Neuron (in vitro differentiated cells): ENCODE measurements around the gene TOMM7.
"Not testable (repeated sequence)": the region's sequence is repeated elsewhere in the genome, so short reads cannot be mapped to it uniquely, and the experiment has no call there.

Experiments
- H2AFZ ChIP-seq: one replicate; pipeline ENCODE4 v1.6.1; 2013; ENCODE audit warnings: low read depth, mild to moderate bottlenecking, inconsistent platforms, low read length, moderate library complexity
- H3K27me3 ChIP-seq: one replicate; pipeline ENCODE4 v1.6.1; 2013; ENCODE audit warnings: low read length; ENCODE audit not compliant: insufficient read depth
- H3K36me3 ChIP-seq: one replicate; pipeline ENCODE4 v1.6.1; 2013; ENCODE audit warnings: low read length; ENCODE audit not compliant: insufficient read depth
- H3K4me1 ChIP-seq: one replicate; pipeline ENCODE4 v1.6.1; 2013; ENCODE audit warnings: low read length; ENCODE audit not compliant: insufficient read depth
- H3K4me3 ChIP-seq: 2 replicates; pipeline ENCODE4 v1.5.1; 2013; ENCODE audit warnings: mild to moderate bottlenecking, low read length, moderate library complexity
- H3K9me3 ChIP-seq: one replicate; pipeline ENCODE4 v1.6.1; 2013; ENCODE audit warnings: low read length

TOMM7 gene

GRCh38 chr7:22860337-22860736, 37.7 kb upstream of the TOMM7 start:
- H3K36me3 ChIP-seq, result no peaks in the 10 kb centered on the region
- no peak overlapping the region for H3K4me3 ChIP-seq
- no peaks in the 10 kb centered on the region for H3K9me3 ChIP-seq
- no peak overlapping the region for H2AFZ ChIP-seq
- H3K4me1 ChIP-seq, result no peaks in the 10 kb centered on the region
- no peaks in the 10 kb centered on the region for H3K27me3 ChIP-seq

DNA sequence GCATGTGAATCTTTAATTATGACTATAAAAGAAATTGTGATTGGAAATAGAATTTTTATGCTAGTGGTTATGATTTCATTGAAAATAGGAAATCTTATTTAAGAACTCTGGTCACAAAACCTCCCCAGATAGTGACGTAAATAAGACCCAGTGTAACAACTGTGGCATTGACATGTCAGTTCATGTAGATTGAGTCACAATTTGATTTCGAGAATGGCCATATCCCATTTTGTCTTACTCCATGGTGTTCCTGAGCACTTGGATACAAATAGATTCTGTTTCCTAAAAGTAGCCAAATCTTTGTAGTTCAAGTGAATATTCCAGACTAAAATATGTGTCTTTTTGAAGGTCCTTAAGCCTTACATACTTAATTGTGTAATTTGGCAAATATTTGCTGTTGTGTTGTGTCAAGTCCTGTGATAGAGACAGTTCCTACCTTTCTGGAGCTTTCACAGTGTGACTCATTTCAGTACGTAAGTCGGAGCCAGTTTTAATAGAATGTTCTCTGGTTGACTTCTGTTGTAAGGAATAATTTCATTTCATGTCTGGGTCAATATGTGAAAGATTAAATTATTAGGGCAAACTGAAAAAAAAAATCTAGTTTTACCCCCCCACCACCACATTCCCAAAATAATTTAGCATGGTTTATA, 37.1 kb upstream of the TOMM7 start:
- H2AFZ ChIP-seq, result no peak overlapping the region
- no peaks in the 10 kb centered on the region for H3K36me3 ChIP-seq

DNA sequence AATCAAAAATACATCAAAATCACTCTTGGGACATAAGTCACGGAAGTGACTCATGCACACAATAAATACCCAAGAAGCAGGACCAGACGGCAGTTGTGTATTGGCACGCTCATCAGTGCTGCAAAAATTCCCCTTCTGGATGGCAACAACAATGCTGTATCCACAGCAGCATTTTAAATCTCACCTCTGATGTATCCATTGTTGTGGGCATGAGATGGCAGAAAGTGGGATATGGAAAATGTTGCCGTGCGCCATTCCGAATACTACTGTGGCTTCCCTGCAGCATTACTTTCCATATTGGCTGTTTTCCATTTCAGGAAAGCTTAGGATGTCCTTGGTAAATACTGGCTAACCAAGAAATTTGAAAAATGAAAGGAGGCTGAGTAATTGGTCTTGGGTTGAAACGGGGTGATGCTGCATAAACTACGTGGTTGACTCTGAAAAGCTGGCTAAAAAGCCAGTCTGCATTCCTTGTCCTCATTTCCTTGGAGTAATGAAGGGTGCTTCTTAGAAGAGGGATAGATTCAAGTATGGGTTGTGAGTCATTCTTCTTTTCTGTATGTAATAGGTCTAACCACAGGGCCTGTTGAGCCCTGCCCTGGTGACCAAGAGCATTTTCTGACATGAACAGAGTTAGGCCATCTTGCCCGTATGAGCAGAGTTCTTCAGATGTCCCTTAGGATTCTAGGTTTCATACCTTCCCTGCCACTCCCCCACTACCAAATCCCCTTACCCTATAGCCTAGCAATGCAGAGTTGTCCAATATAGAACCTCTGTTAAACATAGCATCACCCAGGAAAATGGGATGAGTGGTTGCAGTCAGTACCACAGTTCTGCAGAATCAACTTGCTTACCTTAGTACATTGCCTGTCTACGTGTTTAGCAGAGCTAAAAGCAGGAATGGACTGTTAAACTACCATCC, 36.3 kb upstream of the TOMM7 start:
- H3K27me3 ChIP-seq, result no peaks in the 10 kb centered on the region
- no peaks in the 10 kb centered on the region for H3K4me1 ChIP-seq
- no peak overlapping the region for H3K4me3 ChIP-seq
- H2AFZ ChIP-seq, result no peak overlapping the region
- no peaks in the 10 kb centered on the region for H3K9me3 ChIP-seq
- H3K36me3 ChIP-seq, result no peaks in the 10 kb centered on the region

More for the DNA sequence above, 37.1 kb upstream of the TOMM7 start:
- Histone ChIP-seq H3K27me3 (no peaks in the 10 kb centered on the region), H3K4me3 (no peak overlapping the region), H3K4me1 (no peaks in the 10 kb centered on the region), H3K9me3 (no peaks in the 10 kb centered on the region)

DNA sequence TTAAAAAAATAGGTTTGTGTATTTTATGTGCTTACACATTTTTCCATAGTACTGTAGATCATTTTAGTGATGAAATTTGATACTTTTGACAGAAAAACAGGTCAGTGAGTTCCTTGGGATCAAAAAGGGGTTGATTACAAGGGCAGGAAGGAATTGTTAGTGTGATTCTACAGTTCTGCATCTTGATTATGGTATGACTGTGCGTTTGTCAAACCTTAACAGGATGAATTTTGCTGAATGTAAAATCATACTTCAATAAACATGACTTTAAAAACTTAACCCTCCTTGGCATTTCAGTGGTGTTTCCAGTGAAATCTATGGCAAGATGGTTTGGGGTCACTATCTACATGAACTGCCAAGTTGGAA, 35.6 kb upstream of the TOMM7 start:
- H3K36me3 ChIP-seq, result no peaks in the 10 kb centered on the region
- H3K4me1 ChIP-seq, result no peaks in the 10 kb centered on the region
- no peak overlapping the region for H2AFZ ChIP-seq
- peaks cover 4% of the 10 kb centered on the region for H3K27me3 ChIP-seq
- peaks cover under 1% of the 10 kb centered on the region for H3K9me3 ChIP-seq
- no peak overlapping the region for H3K4me3 ChIP-seq

DNA sequence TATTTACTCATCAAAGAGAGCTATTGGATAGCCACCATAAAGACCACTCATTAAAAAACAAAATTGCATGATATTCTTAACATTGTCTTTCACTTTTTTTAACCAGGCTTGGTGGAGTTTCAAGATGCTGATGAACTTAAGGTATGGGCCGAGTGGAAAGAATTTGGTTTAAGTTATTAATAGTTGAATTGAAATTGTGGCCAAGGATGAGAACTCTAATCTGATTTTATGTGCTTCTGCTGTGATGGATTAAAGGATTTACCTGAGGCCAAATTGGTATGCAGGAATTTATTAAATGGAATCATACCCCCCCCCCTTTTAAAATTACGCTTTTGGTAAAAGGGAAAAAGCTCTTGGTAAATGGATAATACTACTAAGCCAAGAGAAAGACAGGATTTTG, 33.8 kb upstream of the TOMM7 start:
- no peaks in the 10 kb centered on the region for H3K4me1 ChIP-seq
- H3K36me3 ChIP-seq, result no peaks in the 10 kb centered on the region
- H2AFZ ChIP-seq, result no peak overlapping the region
- H3K4me3 ChIP-seq, result no peak overlapping the region
- peaks cover 2% of the 10 kb centered on the region for H3K9me3 ChIP-seq
- peaks cover 5% of the 10 kb centered on the region for H3K27me3 ChIP-seq

DNA sequence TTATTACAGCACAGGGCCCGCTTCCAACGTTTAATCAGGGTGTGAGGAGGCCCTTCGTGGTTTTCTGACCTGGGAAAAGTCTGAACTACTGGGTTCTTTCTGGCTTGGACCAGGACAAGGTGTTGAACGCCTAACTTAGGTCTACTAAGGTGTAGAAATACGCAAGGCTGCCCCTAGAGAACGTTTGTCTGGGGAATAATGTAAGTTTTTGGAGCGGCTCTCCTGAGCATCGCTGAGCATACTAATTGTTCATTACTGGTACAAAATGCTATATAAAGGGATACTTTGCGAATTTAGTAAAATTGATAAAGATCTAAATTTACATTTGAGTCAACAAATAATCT, 32.4 kb upstream of the TOMM7 start:
- Histone ChIP-seq H3K27me3 (peaks cover 5% of the 10 kb centered on the region), H3K4me3 (no peak overlapping the region), H3K36me3 (no peaks in the 10 kb centered on the region), H3K4me1 (no peaks in the 10 kb centered on the region), H2AFZ (no peak overlapping the region), H3K9me3 (peaks cover 2% of the 10 kb centered on the region)

DNA sequence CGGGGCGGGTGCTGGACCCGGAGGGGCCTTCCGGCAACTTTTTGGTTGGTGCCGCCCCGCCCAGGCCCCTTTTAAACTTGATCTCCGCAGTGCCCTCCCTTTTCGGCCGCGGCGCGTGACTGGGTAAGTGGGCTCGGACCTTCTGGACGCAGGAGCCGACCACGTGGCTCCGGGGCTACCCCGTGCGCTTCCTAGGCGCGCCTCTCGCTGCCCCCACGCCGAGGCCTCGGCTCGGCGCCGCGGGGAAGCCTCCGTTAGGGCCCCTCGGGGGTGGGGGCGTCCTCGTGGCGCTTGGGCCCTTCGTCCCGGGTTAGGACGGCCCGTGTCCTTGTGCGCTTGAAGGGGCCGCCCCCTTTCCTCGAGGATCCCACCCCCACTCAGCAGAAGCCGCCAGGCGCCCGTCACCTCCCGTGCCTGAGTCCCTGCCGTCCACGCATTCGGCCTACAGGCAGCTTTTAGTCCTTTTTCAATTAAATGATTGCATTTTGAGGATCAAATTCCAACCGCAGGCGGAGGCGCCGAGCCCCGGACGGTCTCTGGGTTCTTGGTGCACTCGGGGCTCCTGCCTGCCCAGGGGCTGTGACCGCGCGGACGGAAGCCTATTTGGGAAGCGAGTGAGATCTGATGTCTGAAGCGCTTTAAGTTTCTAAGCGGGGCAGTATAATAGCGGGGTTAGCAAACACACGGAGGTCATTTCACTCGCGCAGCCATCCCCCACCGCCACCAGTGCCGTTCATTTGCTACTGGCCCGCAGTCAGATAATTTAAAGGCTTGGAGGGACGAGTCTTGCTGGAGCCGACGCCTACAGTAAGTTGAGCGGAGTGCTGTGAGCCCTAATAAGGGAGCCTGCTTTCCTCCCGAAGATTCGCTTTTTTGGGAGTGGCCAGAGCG, 31.8 kb upstream of the TOMM7 start:
- Histone ChIP-seq H3K9me3 (peaks cover 2% of the 10 kb centered on the region), H3K4me3 (peak overlapping the region; percentile 13)

GRCh38 chr7:22853674-22854157, 31.1 kb upstream of the TOMM7 start:
- no peak overlapping the region for H2AFZ ChIP-seq
- H3K27me3 ChIP-seq, result peaks cover 5% of the 10 kb centered on the region
- H3K4me3 ChIP-seq, result no peak overlapping the region
- H3K4me1 ChIP-seq, result no peaks in the 10 kb centered on the region
- H3K36me3 ChIP-seq, result no peaks in the 10 kb centered on the region
- peaks cover 2% of the 10 kb centered on the region for H3K9me3 ChIP-seq

More for the DNA sequence above, 31.8 kb upstream of the TOMM7 start:
- Histone ChIP-seq H3K4me1 (no peaks in the 10 kb centered on the region), H3K27me3 (peaks cover 5% of the 10 kb centered on the region), H2AFZ (peak overlapping the region; percentile 18), H3K36me3 (no peaks in the 10 kb centered on the region)

DNA sequence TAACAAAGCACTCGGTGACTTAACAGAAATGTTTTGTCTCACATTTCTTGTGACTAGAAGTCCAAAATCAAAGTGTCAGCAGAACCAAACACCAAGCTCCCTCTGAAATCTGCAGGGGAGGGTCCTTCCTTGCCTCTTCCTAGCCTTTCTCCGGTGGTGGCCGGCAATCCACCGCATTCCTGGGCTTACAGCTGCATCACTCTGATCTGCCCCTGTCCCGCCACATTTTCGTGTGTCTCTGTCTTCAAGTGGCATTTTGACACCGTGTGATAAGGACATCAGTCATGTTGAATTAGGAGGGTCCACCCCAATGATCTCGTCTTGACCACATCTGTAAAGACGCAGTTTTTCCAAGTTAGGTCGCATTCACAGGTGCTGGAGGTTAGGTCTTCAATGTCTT, 30.5 kb upstream of the TOMM7 start:
- H3K36me3 ChIP-seq, result no peaks in the 10 kb centered on the region
- H3K27me3 ChIP-seq, result peaks cover 5% of the 10 kb centered on the region
- no peaks in the 10 kb centered on the region for H3K4me1 ChIP-seq
- H3K9me3 ChIP-seq, result peaks cover 2% of the 10 kb centered on the region
- H3K4me3 ChIP-seq, result no peak overlapping the region
- no peak overlapping the region for H2AFZ ChIP-seq

DNA sequence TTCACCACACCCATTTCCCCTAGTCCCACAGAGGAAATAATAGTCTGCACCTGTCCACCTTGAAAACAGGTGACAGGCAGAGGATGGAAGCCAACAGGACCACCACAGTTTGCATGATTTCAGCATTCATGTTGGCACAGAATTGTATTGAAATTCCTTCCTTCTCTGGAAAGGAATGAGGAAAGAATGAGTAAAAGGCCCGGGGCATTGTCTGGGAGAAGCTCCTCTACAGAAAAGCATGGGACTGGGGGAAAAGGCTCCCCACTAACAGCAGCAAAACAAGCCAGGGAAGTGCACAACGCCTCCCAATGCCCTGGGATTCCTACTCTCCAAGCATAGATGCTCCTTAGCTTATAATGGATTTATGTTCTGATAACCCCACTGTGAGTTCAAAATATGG, 28.5 kb upstream of the TOMM7 start:
- H3K36me3 ChIP-seq, result no peaks in the 10 kb centered on the region
- H3K9me3 ChIP-seq, result peaks cover 2% of the 10 kb centered on the region
- no peak overlapping the region for H3K4me3 ChIP-seq
- H2AFZ ChIP-seq, result no peak overlapping the region
- no peaks in the 10 kb centered on the region for H3K4me1 ChIP-seq
- peaks cover 5% of the 10 kb centered on the region for H3K27me3 ChIP-seq

- H3K27me3 ChIP-seq, H3K4me1 ChIP-seq, H3K9me3 ChIP-seq, H3K4me3 ChIP-seq, H2AFZ ChIP-seq, H3K36me3 ChIP-seq: not testable (repeated sequence)
Observed at GRCh38 chr7:22850394-22850793, 27.7 kb upstream of the TOMM7 start.

DNA sequence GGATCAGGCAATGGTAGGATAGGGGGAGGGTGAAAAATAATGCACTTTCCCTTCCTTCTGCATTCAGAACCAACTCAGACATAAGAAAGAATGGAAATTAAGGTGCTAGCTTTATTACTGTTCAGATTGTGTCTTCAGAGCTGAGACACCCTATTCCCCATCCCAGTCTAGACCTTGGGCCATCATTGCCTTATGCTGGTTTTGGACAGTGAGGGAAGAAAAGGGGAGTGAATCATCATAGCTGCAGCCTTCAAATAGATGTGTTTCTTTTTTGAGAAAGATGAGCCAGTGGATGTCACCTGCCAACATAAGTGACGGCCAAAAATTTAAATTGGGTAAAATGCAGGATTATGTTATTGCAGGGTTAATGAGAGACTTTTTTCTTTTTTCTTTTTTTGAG, 27.0 kb upstream of the TOMM7 start:
- Histone ChIP-seq H2AFZ (no peak overlapping the region), H3K4me1 (no peaks in the 10 kb centered on the region), H3K9me3 (peaks cover 2% of the 10 kb centered on the region), H3K4me3 (no peak overlapping the region), H3K27me3 (peaks cover 5% of the 10 kb centered on the region), H3K36me3 (no peaks in the 10 kb centered on the region)

GRCh38 chr7:22849172-22849571, 26.5 kb upstream of the TOMM7 start:
- Histone ChIP-seq H3K36me3 (no peaks in the 10 kb centered on the region), H2AFZ (no peak overlapping the region), H3K4me3 (no peak overlapping the region), H3K4me1 (no peaks in the 10 kb centered on the region), H3K27me3 (peaks cover 5% of the 10 kb centered on the region), H3K9me3 (peaks cover 2% of the 10 kb centered on the region)
